IPS DF 19.7 (cell line): ENCODE measurements around the gene RYR2.
"Not testable (repeated sequence)": the region's sequence is repeated elsewhere in the genome, so short reads cannot be mapped to it uniquely, and the experiment has no call there.

Source experiments
- DNase-seq: peaks from one replicate; pipeline ENCODE4 v3.0.0-alpha.2; 2013; ENCODE audit warnings: low read depth, low spot score

The RYR2 gene

DNA sequence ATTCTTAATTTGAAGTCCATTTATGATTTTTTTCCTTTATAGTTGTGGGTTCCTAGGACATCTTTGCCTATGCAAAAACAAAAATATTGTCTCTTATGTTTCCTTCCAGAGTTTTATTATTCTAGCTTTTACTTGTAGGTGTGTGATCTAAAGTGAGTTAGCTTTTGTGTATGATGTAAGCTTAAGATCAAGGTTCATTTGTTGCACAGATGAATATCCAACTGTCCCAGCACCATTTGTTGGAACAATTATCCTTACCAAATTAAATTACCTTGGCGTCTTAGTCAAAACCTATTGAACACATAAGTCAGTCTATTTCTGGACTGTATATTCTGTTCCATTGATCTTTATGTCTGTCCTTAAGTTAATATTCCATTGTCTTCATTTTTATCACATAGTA lies 511.1 kb downstream of the RYR2 start:
- no peak for DNase-seq

DNA sequence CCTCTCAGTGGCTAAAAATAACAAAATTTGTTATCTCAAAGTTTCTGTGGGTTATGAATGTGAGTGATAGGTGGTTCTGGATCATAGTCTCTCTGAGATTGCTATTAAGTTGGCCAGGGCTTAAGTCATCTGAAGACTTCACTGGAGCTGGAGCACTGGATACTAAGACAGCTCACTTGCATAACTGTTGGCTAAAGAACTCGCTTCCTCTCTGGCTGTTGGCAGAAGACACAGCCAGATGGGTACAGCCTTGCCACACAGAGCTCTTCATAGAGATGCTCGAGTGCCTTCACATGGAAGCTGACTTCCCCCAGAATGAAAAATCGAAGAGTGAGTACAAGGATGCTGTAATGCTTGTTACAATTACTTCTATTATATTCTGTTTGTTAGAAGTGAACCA lies 514.9 kb downstream of the RYR2 start:
- no peak for DNase-seq

DNA sequence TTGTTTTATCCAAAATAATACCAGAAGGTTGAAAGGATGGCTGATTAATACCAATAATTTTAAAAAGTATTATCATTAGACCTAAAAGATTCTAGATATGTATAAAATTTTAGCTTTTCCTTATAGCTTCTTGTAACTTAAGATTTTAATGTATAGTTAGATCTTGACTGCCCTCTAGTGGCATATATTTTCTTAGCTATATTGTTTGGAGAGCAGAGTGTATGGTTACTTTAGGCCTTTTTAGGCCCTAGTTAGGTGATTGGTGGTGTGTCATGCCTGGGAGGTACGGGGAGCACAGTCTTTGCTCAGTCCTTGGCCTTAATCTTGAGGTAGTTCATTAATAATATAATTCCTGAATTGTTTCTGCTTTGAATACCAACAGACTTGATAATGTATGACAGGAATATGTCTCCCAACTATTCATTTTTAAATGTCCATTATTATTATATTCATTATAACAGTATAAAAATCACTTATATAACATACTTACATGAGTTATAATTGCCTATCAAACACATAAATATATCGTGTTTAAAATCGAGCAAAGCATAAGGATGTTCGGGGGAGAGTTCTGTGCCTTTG lies 520.3 kb downstream of the RYR2 start:
- DNase-seq: peak; percentile 40

- DNase-seq: no peak
These were observed 523.3 kb downstream of the RYR2 start for GRCh38 chr1:237565236-237565635.

GRCh38 chr1:237566581-237566980 lies 524.6 kb downstream of the RYR2 start:
- no peak for DNase-seq

- DNase-seq: no peak
These were observed 527.0 kb downstream of the RYR2 start for GRCh38 chr1:237568955-237569354.

DNA sequence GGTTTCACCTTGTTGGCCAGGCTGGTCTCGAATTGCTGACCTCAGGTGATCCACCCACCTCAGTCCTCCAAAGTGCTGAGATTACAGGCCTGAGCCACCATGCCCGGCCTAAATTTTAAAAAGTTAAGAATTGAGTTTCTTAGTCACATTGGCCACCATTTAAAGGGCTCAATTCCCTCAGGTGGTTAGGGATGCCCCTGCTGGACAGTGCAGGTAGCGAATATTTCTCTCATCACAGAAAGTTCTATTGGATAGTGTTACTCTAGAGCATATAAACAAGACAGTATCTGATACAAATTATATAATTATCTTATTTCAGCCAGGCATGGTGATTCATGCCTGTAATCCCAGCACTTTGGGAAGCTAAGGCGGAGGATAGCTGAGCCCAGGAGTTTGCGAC lies 528.5 kb downstream of the RYR2 start:
- no peak for DNase-seq

- DNase-seq: no peak
These were observed 532.6 kb downstream of the RYR2 start for GRCh38 chr1:237574536-237574935.

DNA sequence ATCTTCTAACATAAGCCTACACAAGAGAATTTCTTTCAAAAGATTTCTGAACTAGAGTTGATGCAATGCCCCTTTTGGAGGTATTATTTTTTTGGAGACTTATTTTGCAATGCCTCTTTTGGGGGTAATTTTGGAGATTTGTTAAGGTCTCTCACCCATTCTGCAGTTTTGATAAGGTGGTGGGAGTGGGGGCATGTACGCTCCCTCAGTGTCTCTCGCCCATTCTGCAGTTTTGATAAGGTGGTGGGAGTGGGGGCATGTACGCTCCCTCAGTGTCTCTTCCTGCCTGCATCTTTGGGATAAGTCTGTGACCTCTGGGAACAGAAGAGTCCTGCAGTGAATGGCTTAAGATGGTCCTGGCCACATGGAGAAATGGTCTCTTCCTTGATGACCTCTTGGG lies 536.6 kb downstream of the RYR2 start:
- no peak for DNase-seq

GRCh38 chr1:237580726-237581125 lies 538.7 kb downstream of the RYR2 start:
- DNase-seq: no peak

DNA sequence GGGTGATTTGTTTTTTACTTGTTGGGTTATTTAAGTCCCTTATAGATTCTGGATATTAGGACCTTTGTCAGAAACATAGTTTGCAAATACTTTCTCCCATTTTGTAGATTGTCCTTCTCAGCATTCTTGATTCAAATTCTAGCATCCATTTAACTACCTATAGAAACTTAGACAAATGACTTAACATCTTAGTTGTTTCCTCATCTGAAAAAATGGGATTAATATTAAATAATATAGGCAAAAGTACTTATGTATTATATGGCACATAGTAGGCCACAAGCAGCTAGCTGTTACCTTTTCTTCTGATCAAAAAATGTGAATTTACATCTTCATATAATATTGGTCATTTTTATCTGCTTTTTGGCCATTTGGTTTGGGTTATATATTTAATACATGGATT lies 541.3 kb downstream of the RYR2 start:
- no peak for DNase-seq

- no peak for DNase-seq
These were observed 541.8 kb downstream of the RYR2 start for GRCh38 chr1:237583756-237584155.

DNA sequence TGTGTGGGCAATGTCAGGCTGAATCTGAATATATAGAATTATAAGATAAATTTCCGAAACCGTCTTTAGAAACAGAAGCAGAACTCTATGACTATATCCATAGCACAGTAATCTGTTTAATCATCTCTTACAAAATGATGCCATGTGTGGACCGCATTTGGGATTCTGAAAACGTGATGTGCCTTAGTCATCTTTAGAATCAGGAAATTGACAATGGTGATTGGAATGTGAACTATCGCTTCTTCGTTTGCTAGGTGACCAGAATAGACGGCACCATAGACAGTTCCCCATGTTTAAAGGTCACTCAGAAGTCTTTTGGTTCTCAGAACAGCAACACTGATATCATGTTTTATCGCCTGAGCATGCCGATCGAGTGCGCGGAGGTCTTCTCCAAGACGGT lies 548.4 kb downstream of the RYR2 start:
- DNase-seq: no peak

DNA sequence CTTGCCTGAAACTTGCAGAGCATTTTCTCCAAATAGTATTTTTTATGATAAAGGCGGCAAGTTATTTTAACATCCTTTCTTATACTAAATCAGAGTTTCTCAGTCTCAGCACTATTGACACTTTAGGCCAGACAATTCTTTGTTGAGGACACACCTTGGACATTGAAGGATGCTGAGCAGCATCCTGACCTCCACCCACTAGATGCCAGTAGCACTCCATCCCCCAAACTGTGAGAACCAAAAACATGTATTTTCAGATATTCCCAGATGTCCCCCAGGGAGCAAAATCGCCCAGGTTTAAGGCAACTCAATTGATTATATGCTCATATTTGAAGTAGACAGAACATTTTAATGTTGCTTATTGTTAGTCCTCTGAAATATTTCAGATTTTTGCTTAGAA lies 549.4 kb downstream of the RYR2 start:
- no peak for DNase-seq

- DNase-seq: not testable (repeated sequence)
These were observed 561.1 kb downstream of the RYR2 start for GRCh38 chr1:237603036-237603568.

- DNase-seq: no peak
These were observed 566.4 kb downstream of the RYR2 start for GRCh38 chr1:237608433-237608832.

- no peak for DNase-seq
These were observed 568.2 kb downstream of the RYR2 start for GRCh38 chr1:237610157-237610556.

- DNase-seq: no peak
These were observed 572.0 kb downstream of the RYR2 start for GRCh38 chr1:237613984-237614383.

DNA sequence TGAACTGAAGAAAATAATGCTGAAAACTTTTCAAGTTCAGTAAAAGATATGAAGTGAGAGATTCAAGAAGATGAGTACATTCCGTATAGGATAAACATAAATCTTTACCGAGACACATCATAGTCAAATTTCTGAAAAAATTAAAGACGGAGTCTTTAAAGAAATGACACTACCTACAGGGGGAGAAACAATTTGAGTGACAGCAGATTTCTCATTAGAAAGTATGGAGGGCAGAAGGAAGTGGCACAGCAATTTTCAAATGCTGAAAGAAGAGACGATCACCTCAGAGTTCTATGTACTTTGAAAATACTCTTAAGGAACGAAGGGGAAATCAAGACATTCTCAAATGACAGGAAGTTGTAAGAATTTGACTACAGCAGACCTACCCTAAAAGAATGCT lies 577.6 kb downstream of the RYR2 start:
- DNase-seq: no peak

DNA sequence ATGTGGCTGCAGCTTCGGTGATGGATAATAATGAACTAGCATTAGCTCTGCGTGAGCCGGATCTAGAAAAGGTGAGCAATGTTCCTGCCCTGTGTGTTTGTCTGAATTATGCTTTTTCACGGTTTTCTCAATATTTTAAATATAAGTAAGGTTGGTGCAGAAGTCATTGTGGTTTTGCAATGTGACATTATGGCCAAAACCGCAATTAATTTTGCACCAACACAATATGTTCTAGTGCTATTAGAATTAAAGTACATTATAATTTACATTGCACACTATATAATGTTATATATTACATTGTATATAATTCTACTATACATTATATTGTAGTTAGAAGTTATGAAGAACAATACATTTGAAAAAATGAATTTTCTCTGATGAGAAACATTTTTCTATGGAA lies 592.9 kb downstream of the RYR2 start:
- no peak for DNase-seq

- no peak for DNase-seq
These were observed 596.6 kb downstream of the RYR2 start for GRCh38 chr1:237638555-237638954.

DNA sequence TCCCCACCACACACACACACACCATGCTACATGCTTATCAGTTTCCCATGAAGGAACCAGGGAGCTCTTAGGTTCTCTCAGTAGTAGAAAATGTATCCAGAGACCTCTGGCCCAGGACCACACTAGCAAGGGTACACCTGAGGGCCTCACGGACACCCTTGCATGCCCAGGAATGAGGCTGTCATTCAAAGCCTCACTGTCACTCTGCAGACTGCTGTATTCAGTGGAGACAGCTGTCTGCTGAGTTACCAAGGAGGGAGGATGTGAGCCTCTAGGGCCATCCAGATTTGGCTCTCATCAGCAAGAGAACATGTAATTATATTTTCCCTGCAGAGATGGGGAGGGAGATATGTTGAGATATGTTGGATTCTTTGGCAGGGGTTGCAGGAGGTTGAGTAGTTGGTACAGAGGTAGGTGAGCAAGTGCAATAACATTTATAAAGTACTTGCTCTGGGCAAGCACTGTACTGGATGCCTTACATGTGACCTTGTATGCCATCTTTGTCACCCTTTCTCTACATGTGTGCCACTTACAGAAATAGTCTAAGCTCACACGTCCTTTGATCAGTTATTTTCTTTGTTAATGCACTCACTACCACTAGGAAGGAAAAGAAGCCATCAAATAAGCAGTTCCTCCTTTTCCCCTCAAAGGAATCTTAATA lies 598.2 kb downstream of the RYR2 start:
- no peak for DNase-seq

- no peak for DNase-seq
These were observed 599.0 kb downstream of the RYR2 start for GRCh38 chr1:237640966-237641365.

- DNase-seq: no peak
These were observed 608.8 kb downstream of the RYR2 start for GRCh38 chr1:237650809-237651208.
